Measurements from ENCODE around the gene ZNF660.
A peak's percentile ranks its signal among the peaks of the same experiment; 100 is the strongest.
"Not testable (repeated sequence)": the region's sequence is repeated elsewhere in the genome, so short reads cannot be mapped to it uniquely, and the experiment has no call there.

The ZNF660 gene

GRCh38 chr3:44584646-44585501 lies at the start of gene ZNF660:
Gene ZNF660 (plus strand): TSS chr3:44584964. CDS start chr3:44594194, 9,230 bp downstream.
- WGBS (ENCODE audit: insufficient coverage, insufficient read length), result no CpG with 5 or more reads among the region's 41 CpGs
- peak; percentile 74 for DNase-seq (ENCODE audit: low read depth, low spot score)
- Histone ChIP-seq H3K4me1 (ENCODE audit: control insufficient read depth, insufficient read depth, low read length) (no peaks in the 10 kb centered on the region), H3K27me3 (ENCODE audit: control insufficient read depth, insufficient read depth, low read length) (no peaks in the 10 kb centered on the region; the same call in 1 of the 2 replicates), H3K36me3 (ENCODE audit: control insufficient read depth, insufficient read depth, low read length) (no peaks in the 10 kb centered on the region; the same call in 1 of the 2 replicates), H3K4me3 (ENCODE audit: low read length) (peak within 1 kb of the TSS; percentile 70; the same call in 1 of the 2 replicates), H3K27ac (ENCODE audit: low read length) (no peak within 1 kb of the TSS), H3K9me3 (ENCODE audit: control insufficient read depth, insufficient read depth, low read length) (no peaks in the 10 kb centered on the region)

GRCh38 chr3:44535364-44535763 lies 49.4 kb upstream of the ZNF660 start:
- H3K4me1 ChIP-seq (ENCODE audit: control insufficient read depth, insufficient read depth, low read length), result no peaks in the 10 kb centered on the region
- H3K9me3 ChIP-seq (ENCODE audit: control insufficient read depth, insufficient read depth, low read length), result no peaks in the 10 kb centered on the region
- no peaks in the 10 kb centered on the region for H3K36me3 ChIP-seq (ENCODE audit: control insufficient read depth, insufficient read depth, low read length)
- DNase-seq (ENCODE audit: low read depth, low spot score), result no peak
- H3K27me3 ChIP-seq (ENCODE audit: control insufficient read depth, insufficient read depth, low read length), result no peaks in the 10 kb centered on the region
- WGBS (ENCODE audit: insufficient coverage, insufficient read length), result no CpG with 5 or more reads among the region's 1 CpG
- H3K27ac ChIP-seq (ENCODE audit: low read length), result no peak overlapping the region
- H3K4me3 ChIP-seq (ENCODE audit: low read length), result no peak overlapping the region

DNA sequence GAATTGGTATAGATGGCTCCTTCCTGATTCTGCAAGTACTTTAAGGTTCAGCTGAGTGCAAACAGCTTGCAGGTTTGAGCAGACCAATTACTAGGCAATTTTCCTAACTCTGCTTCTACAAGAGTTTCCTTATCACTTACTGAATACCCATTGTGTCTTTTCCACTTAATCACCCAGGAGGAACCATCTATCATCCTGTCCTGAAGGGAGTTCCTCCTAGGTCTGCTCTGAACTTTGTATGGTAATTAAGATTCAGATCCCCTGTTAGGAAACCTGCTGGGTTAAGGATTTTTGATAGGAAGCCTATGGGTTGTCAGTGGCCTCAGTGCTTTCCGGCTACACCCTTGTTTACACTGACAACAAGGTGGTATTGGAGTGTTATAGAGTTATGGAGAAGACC lies 40.0 kb upstream of the ZNF660 start:
- H3K27me3 ChIP-seq (ENCODE audit: control insufficient read depth, insufficient read depth, low read length); H3K9me3 ChIP-seq (ENCODE audit: control insufficient read depth, insufficient read depth, low read length); H3K27ac ChIP-seq (ENCODE audit: low read length); H3K4me3 ChIP-seq (ENCODE audit: low read length); DNase-seq (ENCODE audit: low read depth, low spot score); H3K4me1 ChIP-seq (ENCODE audit: control insufficient read depth, insufficient read depth, low read length); H3K36me3 ChIP-seq (ENCODE audit: control insufficient read depth, insufficient read depth, low read length): not testable (repeated sequence)
- no CpG with 5 or more reads among the region's 1 CpG for WGBS (ENCODE audit: insufficient coverage, insufficient read length)

DNA sequence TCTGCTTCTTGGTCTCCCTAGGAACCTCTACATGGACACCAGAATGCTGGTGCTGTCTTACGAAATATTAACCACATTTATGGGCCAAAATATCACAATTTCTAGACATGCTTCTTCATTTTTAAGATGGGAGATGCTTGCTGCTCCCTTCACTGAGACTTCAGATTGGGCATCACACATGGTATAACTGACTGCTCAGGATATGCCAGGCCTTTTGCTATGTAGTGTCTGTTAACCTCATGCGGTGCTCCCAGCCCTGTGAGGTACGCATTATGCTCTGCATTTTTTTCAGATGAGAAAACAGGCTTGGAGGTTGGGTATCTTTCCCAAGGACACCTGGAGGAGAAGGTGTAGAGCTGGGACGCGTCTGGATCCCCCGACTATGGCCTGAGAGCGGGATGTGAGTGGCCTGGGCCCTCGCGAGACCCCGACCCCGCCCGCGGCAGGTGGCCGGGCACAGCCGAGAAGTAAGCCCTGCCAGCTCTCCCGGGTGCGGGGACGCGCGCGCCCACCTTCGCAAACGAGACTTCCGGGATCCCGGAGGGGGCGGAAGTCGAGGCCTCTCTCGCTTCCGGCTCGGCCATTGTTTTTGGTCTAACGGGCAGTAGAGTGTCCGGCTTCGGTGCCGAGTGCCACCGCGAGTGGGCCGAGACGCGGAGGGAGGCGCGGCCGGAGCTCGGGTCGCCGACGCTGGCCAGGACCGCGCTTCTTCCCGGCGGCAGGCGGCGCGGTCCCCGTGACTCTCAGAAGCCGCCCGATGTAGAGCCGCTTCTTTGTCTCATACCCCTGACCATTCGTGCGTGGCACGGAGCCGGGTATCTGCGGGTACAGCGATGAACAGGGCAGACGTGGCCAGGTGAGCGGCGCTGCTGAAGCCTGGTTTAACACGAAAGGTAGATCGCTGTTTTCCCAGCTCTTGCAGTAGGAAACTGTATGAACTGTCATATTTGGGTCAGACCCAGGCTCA lies 29.9 kb upstream of the ZNF660 start, which contains the start of gene ZKSCAN7:
Gene ZKSCAN7 (plus strand): TSS at position 568 of the 967 bp plus-strand sequence. CDS start 1,855 bp downstream, outside the sequence.
- no peaks in the 10 kb centered on the region; the same call in 1 of the 2 replicates for H3K9me3 ChIP-seq (ENCODE audit: control insufficient read depth, insufficient read depth, low read length)
- no CpG with 5 or more reads among the region's 68 CpGs for WGBS (ENCODE audit: insufficient coverage, insufficient read length)
- no peak within 1 kb of the TSS for H3K27ac ChIP-seq (ENCODE audit: low read length)
- peaks cover 7% of the 10 kb centered on the region for H3K36me3 ChIP-seq (ENCODE audit: control insufficient read depth, insufficient read depth, low read length)
- peak; percentile 27 for DNase-seq (ENCODE audit: low read depth, low spot score)
- H3K4me3 ChIP-seq (ENCODE audit: low read length), result peak within 1 kb of the TSS; percentile 99
- peaks cover 2% of the 10 kb centered on the region; the same call in 1 of the 2 replicates for H3K27me3 ChIP-seq (ENCODE audit: control insufficient read depth, insufficient read depth, low read length)
- H3K4me1 ChIP-seq (ENCODE audit: control insufficient read depth, insufficient read depth, low read length), result peaks cover 4% of the 10 kb centered on the region; the same call in 1 of the 2 replicates

DNA sequence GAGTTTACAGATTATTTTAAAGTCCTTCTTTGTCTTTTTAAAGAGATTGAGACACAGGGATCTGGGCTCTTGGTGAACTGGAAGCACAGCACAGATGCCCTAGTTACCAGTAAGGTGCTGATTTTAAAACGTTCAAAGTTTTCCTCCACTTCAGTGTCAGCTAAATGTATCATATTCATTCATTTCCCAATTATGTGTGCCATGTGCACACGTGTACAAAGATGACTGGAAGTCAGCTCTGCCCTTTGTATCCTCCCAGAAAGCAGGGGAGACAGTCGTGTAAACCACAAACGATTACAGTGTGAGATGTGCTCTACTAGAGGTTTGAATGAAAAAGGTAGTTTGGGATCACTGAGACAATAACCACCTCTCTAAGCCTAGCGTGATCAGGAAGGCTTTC lies 29.0 kb upstream of the ZNF660 start:
- peaks cover 4% of the 10 kb centered on the region; the same call in 1 of the 2 replicates for H3K4me1 ChIP-seq (ENCODE audit: control insufficient read depth, insufficient read depth, low read length)
- H3K9me3 ChIP-seq (ENCODE audit: control insufficient read depth, insufficient read depth, low read length), result no peaks in the 10 kb centered on the region; the same call in 1 of the 2 replicates
- no peak for DNase-seq (ENCODE audit: low read depth, low spot score)
- peaks cover 7% of the 10 kb centered on the region for H3K36me3 ChIP-seq (ENCODE audit: control insufficient read depth, insufficient read depth, low read length)
- no peak overlapping the region for H3K27ac ChIP-seq (ENCODE audit: low read length)
- no CpG with 5 or more reads among the region's 5 CpGs for WGBS (ENCODE audit: insufficient coverage, insufficient read length)
- peaks cover 2% of the 10 kb centered on the region; the same call in 1 of the 2 replicates for H3K27me3 ChIP-seq (ENCODE audit: control insufficient read depth, insufficient read depth, low read length)
- peak overlapping the region; percentile 99 for H3K4me3 ChIP-seq (ENCODE audit: low read length)

DNA sequence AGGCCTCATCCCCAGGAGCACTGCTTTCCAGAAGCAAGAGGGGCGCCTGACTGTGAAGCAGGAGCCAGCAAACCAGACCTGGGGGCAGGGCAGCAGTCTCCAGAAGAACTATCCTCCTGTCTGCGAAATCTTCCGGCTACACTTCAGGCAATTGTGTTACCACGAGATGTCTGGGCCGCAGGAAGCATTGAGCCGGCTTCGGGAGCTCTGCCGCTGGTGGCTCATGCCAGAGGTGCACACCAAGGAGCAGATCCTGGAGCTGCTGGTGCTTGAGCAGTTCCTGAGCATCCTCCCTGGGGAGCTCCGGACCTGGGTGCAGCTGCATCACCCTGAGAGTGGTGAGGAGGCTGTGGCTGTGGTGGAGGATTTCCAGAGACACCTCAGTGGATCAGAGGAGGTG lies 27.7 kb upstream of the ZNF660 start:
- H3K4me3 ChIP-seq (ENCODE audit: low read length), result no peak overlapping the region; the same call in 1 of the 2 replicates
- H3K27me3 ChIP-seq (ENCODE audit: control insufficient read depth, insufficient read depth, low read length), result peaks cover under 1% of the 10 kb centered on the region; the same call in 1 of the 2 replicates
- peaks cover 4% of the 10 kb centered on the region for H3K9me3 ChIP-seq (ENCODE audit: control insufficient read depth, insufficient read depth, low read length)
- WGBS (ENCODE audit: insufficient coverage, insufficient read length), result no CpG with 5 or more reads among the region's 9 CpGs
- peaks cover 4% of the 10 kb centered on the region; the same call in 1 of the 2 replicates for H3K4me1 ChIP-seq (ENCODE audit: control insufficient read depth, insufficient read depth, low read length)
- no peak overlapping the region for H3K27ac ChIP-seq (ENCODE audit: low read length)
- peaks cover 12% of the 10 kb centered on the region for H3K36me3 ChIP-seq (ENCODE audit: control insufficient read depth, insufficient read depth, low read length)
- DNase-seq (ENCODE audit: low read depth, low spot score), result no peak

DNA sequence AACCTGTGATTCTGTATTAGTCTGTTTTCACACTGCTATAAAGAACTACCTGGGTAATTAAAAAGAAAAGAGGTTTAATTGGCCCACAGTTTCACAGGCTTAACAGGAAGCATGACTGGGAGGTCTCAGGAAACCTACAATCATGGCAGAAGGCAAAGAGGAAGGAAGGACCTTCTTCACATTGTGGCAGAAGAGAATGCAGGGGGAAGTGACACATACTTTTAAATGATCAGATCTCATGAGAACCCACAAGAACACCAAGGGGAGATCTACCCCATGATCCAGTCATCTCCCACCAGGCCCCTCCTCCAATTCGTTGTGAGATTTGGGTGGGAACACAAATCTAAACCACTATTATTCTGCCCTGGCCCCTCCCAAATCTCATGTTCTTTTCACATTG lies 23.7 kb upstream of the ZNF660 start:
- Histone ChIP-seq H3K4me1 (ENCODE audit: control insufficient read depth, insufficient read depth, low read length) (no peaks in the 10 kb centered on the region), H3K4me3 (ENCODE audit: low read length) (no peak overlapping the region), H3K9me3 (ENCODE audit: control insufficient read depth, insufficient read depth, low read length) (peaks cover 4% of the 10 kb centered on the region), H3K36me3 (ENCODE audit: control insufficient read depth, insufficient read depth, low read length) (peaks cover 18% of the 10 kb centered on the region), H3K27me3 (ENCODE audit: control insufficient read depth, insufficient read depth, low read length) (no peaks in the 10 kb centered on the region), H3K27ac (ENCODE audit: low read length) (no peak overlapping the region)
- no CpG with 5 or more reads among the region's 1 CpG for WGBS (ENCODE audit: insufficient coverage, insufficient read length)
- no peak for DNase-seq (ENCODE audit: low read depth, low spot score)

- Histone ChIP-seq H3K4me1 (ENCODE audit: control insufficient read depth, insufficient read depth, low read length) (no peaks in the 10 kb centered on the region), H3K27me3 (ENCODE audit: control insufficient read depth, insufficient read depth, low read length) (no peaks in the 10 kb centered on the region), H3K4me3 (ENCODE audit: low read length) (no peak overlapping the region), H3K36me3 (ENCODE audit: control insufficient read depth, insufficient read depth, low read length) (peaks cover 17% of the 10 kb centered on the region), H3K27ac (ENCODE audit: low read length) (no peak overlapping the region), H3K9me3 (ENCODE audit: control insufficient read depth, insufficient read depth, low read length) (peaks cover 4% of the 10 kb centered on the region)
- WGBS (ENCODE audit: insufficient coverage, insufficient read length), result no CpG with 5 or more reads among the region's 3 CpGs
- no peak for DNase-seq (ENCODE audit: low read depth, low spot score)
These were observed 22.6 kb upstream of the ZNF660 start for GRCh38 chr3:44562147-44562546.

DNA sequence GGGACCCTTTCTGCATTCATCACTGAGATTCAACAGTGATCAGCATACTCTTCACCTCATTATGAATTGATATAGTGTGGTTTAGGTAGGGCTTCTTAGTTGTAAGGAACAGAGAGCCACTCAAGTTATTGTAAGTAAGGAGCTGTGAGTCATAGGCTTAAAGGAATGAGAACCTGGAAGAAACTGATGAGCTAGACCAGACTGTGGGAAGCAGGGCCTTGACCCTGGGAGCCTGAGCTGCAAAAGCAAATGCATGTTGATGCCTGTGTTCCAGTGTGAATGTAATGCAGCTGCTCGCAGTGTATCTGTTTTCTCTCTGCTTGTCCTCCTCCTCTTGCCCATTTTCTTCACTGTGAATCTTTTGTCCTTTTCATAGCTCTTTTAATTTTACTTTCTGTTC lies 16.2 kb upstream of the ZNF660 start:
- H3K4me3 ChIP-seq (ENCODE audit: low read length), result no peak overlapping the region
- H3K9me3 ChIP-seq (ENCODE audit: control insufficient read depth, insufficient read depth, low read length), result no peaks in the 10 kb centered on the region
- H3K27ac ChIP-seq (ENCODE audit: low read length), result no peak overlapping the region
- DNase-seq (ENCODE audit: low read depth, low spot score), result no peak
- peaks cover 12% of the 10 kb centered on the region; the same call in 1 of the 2 replicates for H3K36me3 ChIP-seq (ENCODE audit: control insufficient read depth, insufficient read depth, low read length)
- no peaks in the 10 kb centered on the region for H3K4me1 ChIP-seq (ENCODE audit: control insufficient read depth, insufficient read depth, low read length)
- no CpG with 5 or more reads among the region's 1 CpG for WGBS (ENCODE audit: insufficient coverage, insufficient read length)
- no peaks in the 10 kb centered on the region for H3K27me3 ChIP-seq (ENCODE audit: control insufficient read depth, insufficient read depth, low read length)

DNA sequence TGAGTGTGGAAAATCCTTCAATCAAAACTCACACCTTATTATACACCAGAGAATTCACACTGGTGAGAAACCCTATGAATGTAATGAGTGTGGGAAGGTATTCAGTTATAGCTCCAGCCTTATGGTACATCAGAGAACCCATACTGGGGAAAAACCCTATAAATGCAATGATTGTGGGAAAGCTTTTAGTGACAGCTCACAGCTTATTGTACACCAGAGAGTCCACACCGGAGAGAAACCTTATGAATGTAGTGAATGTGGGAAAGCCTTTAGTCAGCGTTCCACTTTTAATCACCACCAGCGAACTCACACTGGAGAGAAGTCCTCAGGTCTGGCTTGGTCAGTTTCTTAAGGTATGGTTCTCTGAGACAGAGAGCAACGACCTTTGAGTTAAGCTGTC lies 13.7 kb upstream of the ZNF660 start:
- no peaks in the 10 kb centered on the region for H3K9me3 ChIP-seq (ENCODE audit: control insufficient read depth, insufficient read depth, low read length)
- no peaks in the 10 kb centered on the region for H3K4me1 ChIP-seq (ENCODE audit: control insufficient read depth, insufficient read depth, low read length)
- peaks cover 6% of the 10 kb centered on the region; the same call in 1 of the 2 replicates for H3K36me3 ChIP-seq (ENCODE audit: control insufficient read depth, insufficient read depth, low read length)
- DNase-seq (ENCODE audit: low read depth, low spot score), result no peak
- no CpG with 5 or more reads among the region's 4 CpGs for WGBS (ENCODE audit: insufficient coverage, insufficient read length)
- no peak overlapping the region for H3K4me3 ChIP-seq (ENCODE audit: low read length)
- no peaks in the 10 kb centered on the region for H3K27me3 ChIP-seq (ENCODE audit: control insufficient read depth, insufficient read depth, low read length)
- H3K27ac ChIP-seq (ENCODE audit: low read length), result no peak overlapping the region

Measured in iPS DF 6.9 (cell line).